ENCODE data around the gene EIF4A3. TPM values are rescaled to one million over a fixed set of nuclear protein-coding genes. Genes with fewer than 3 reads are reported as not detected.
"Not testable (repeated sequence)": the region's sequence is repeated elsewhere in the genome, so short reads cannot be mapped to it uniquely, and the experiment has no call there.

The EIF4A3 gene
- total RNA-seq, 1 donor from 2014 or later, result 54.1 TPM

GRCh38 chr17:80164185-80164584, 17.3 kb upstream of the EIF4A3 start:
- Histone ChIP-seq H3K36me3 (no peaks in the 10 kb centered on the region), H3K9me3 (no peaks in the 10 kb centered on the region), H3K4me1 (no peaks in the 10 kb centered on the region), H3K4me3 (no peak overlapping the region), H3K27ac (no peak overlapping the region), H3K27me3 (ENCODE audit: low read depth) (no peaks in the 10 kb centered on the region)
- ATAC-seq, result no peak
- intact Hi-C loops (cut with DNase I), result no loop called here
- TF ChIP-seq CTCF (IDR thresholded peaks at IDR 0.05), result no peak
- no peak for DNase-seq

GRCh38 chr17:80163336-80163735, 16.4 kb upstream of the EIF4A3 start:
- no peak for ATAC-seq
- Histone ChIP-seq H3K4me3 (no peak overlapping the region), H3K36me3 (no peaks in the 10 kb centered on the region), H3K9me3 (no peaks in the 10 kb centered on the region), H3K4me1 (no peaks in the 10 kb centered on the region), H3K27ac (no peak overlapping the region), H3K27me3 (ENCODE audit: low read depth) (no peaks in the 10 kb centered on the region)
- intact Hi-C loops (cut with DNase I), result no loop called here
- TF ChIP-seq CTCF (IDR thresholded peaks at IDR 0.05), result no peak
- DNase-seq, result no peak

GRCh38 chr17:80160536-80160935, 13.6 kb upstream of the EIF4A3 start:
- TF ChIP-seq CTCF (IDR thresholded peaks at IDR 0.05), result no peak
- no peaks in the 10 kb centered on the region for H3K27me3 ChIP-seq (ENCODE audit: low read depth)
- intact Hi-C loops (cut with DNase I), result no loop called here
- no peak overlapping the region for H3K27ac ChIP-seq
- H3K4me3 ChIP-seq, result no peak overlapping the region
- no peaks in the 10 kb centered on the region for H3K4me1 ChIP-seq
- ATAC-seq (no peak), DNase-seq (no peak)
- H3K9me3 ChIP-seq, result peaks cover 3% of the 10 kb centered on the region
- H3K36me3 ChIP-seq, result no peaks in the 10 kb centered on the region

GRCh38 chr17:80158846-80159245, 11.9 kb upstream of the EIF4A3 start:
- DNase-seq, result no peak
- Histone ChIP-seq H3K4me3 (no peak overlapping the region), H3K36me3 (no peaks in the 10 kb centered on the region), H3K4me1 (no peaks in the 10 kb centered on the region), H3K9me3 (peaks cover 5% of the 10 kb centered on the region), H3K27me3 (ENCODE audit: low read depth) (no peaks in the 10 kb centered on the region), H3K27ac (no peak overlapping the region)
- TF ChIP-seq CTCF (IDR thresholded peaks at IDR 0.05), result no peak
- ATAC-seq, result no peak
- intact Hi-C loops (cut with DNase I), result no loop called here

GRCh38 chr17:80155600-80155999, 8.7 kb upstream of the EIF4A3 start:
- H3K27me3 ChIP-seq (ENCODE audit: low read depth); DNase-seq; H3K36me3 ChIP-seq; H3K9me3 ChIP-seq; H3K4me3 ChIP-seq; H3K4me1 ChIP-seq; ATAC-seq; intact Hi-C loops (cut with DNase I); H3K27ac ChIP-seq: not testable (repeated sequence)

GRCh38 chr17:80154166-80154565, 7.2 kb upstream of the EIF4A3 start:
- intact Hi-C loops (cut with DNase I), result no loop called here
- no peak for TF ChIP-seq CTCF (IDR thresholded peaks at IDR 0.05)
- Histone ChIP-seq H3K27ac (no peak overlapping the region), H3K27me3 (ENCODE audit: low read depth) (no peaks in the 10 kb centered on the region), H3K36me3 (no peaks in the 10 kb centered on the region), H3K4me3 (no peak overlapping the region), H3K4me1 (peaks cover under 1% of the 10 kb centered on the region), H3K9me3 (peaks cover 5% of the 10 kb centered on the region)
- no peak for ATAC-seq
- DNase-seq, result no peak

Data from lower lobe of right lung (tissue), 2 donors.